Mucosa of rectum (tissue), 2 donors: ENCODE results near the gene LCMT1.
A peak's percentile ranks its signal among the peaks of the same experiment; 100 is the strongest.

ENCODE experiments used
- H3K27ac ChIP-seq, 2 donors: one replicate each; pipeline ENCODE4 v1.7.0; 2013; ENCODE audit warnings: inconsistent platforms in 2 of 2, low read depth in 2 of 2, low read length in 2 of 2
- H3K27me3 ChIP-seq, 2 donors: one replicate each; pipeline ENCODE4 v1.7.0; 2013; ENCODE audit warnings: low read length in 2 of 2; ENCODE audit not compliant: control insufficient read depth in 2 of 2, insufficient read depth in 2 of 2
- H3K36me3 ChIP-seq, 2 donors: one replicate each; pipeline ENCODE4 v1.7.0; 2013; ENCODE audit warnings: low read length in 2 of 2; ENCODE audit not compliant: control insufficient read depth in 2 of 2, insufficient read depth in 2 of 2
- H3K4me1 ChIP-seq, 2 donors: one replicate each; pipeline ENCODE4 v1.7.0; 2013; ENCODE audit warnings: low read length in 2 of 2, mild to moderate bottlenecking in 1 of 2; ENCODE audit not compliant: control insufficient read depth in 2 of 2, insufficient read depth in 2 of 2
- H3K4me3 ChIP-seq, 2 donors: one replicate each; pipeline ENCODE4 v1.7.0; 2013; ENCODE audit warnings: low read length in 2 of 2
- H3K9ac ChIP-seq, 2 donors: one replicate each; pipeline ENCODE4 v1.7.0; 2013; ENCODE audit warnings: low read length in 2 of 2, low read depth in 1 of 2, mild to moderate bottlenecking in 1 of 2
- H3K9me3 ChIP-seq, 2 donors: one replicate each; pipeline ENCODE4 v1.7.0; 2013; ENCODE audit warnings: low read length in 2 of 2; ENCODE audit not compliant: control insufficient read depth in 2 of 2
- donor health status: healthy.
- donor health status: Normal muscosa, but diverticular disease.

The LCMT1 gene

GRCh38 chr16:25187491-25187795 lies 75.9 kb downstream of the LCMT1 start:
- Histone ChIP-seq H3K27me3 (no peaks in the 10 kb centered on the region), H3K9ac (no peak overlapping the region), H3K4me3 (no peak overlapping the region), H3K9me3 (no peaks in the 10 kb centered on the region), H3K36me3 (no peaks in the 10 kb centered on the region), H3K4me1 (no peaks in the 10 kb centered on the region), H3K27ac (no peak overlapping the region)

- Histone ChIP-seq H3K27me3 (no peaks in the 10 kb centered on the region), H3K4me3 (no peak overlapping the region), H3K4me1 (no peaks in the 10 kb centered on the region), H3K9ac (no peak overlapping the region), H3K9me3 (no peaks in the 10 kb centered on the region), H3K27ac (no peak overlapping the region), H3K36me3 (no peaks in the 10 kb centered on the region)
These were observed 77.8 kb downstream of the LCMT1 start for GRCh38 chr16:25189305-25189704.

GRCh38 chr16:25192096-25192495 lies 80.6 kb downstream of the LCMT1 start:
- no peak overlapping the region for H3K9ac ChIP-seq
- H3K4me3 ChIP-seq = no peak overlapping the region

GRCh38 chr16:25194273-25194878 lies 82.8 kb downstream of the LCMT1 start:
- H3K27ac ChIP-seq = peak overlapping the region; percentile 43 to 47
- no peak overlapping the region for H3K9ac ChIP-seq
- H3K4me3 ChIP-seq = no peak overlapping the region
- no peaks in the 10 kb centered on the region for H3K27me3 ChIP-seq
- no peaks in the 10 kb centered on the region for H3K36me3 ChIP-seq
- peaks cover 4 to 6% of the 10 kb centered on the region in 2 donors for H3K4me1 ChIP-seq
- H3K9me3 ChIP-seq = no peaks in the 10 kb centered on the region

More at GRCh38 chr16:25192096-25192495, 80.6 kb downstream of the LCMT1 start:
- Histone ChIP-seq H3K36me3 (no peaks in the 10 kb centered on the region), H3K27me3 (no peaks in the 10 kb centered on the region), H3K4me1 (peaks cover 4 to 6% of the 10 kb centered on the region in 2 donors), H3K9me3 (no peaks in the 10 kb centered on the region), H3K27ac (no peak overlapping the region)

GRCh38 chr16:25198021-25198420 lies 86.5 kb downstream of the LCMT1 start:
- Histone ChIP-seq H3K9me3 (no peaks in the 10 kb centered on the region), H3K36me3 (no peaks in the 10 kb centered on the region), H3K4me1 (peaks cover 4 to 6% of the 10 kb centered on the region in 2 donors), H3K4me3 (no peak overlapping the region), H3K27ac (no peak overlapping the region), H3K27me3 (no peaks in the 10 kb centered on the region), H3K9ac (no peak overlapping the region)

GRCh38 chr16:25199457-25199856 lies 87.9 kb downstream of the LCMT1 start:
- Histone ChIP-seq H3K27ac (no peak overlapping the region), H3K4me3 (no peak overlapping the region), H3K9me3 (no peaks in the 10 kb centered on the region), H3K36me3 (no peaks in the 10 kb centered on the region), H3K9ac (no peak overlapping the region), H3K27me3 (no peaks in the 10 kb centered on the region), H3K4me1 (peaks cover 4 to 6% of the 10 kb centered on the region in 2 donors)

- Histone ChIP-seq H3K27ac (no peak overlapping the region), H3K27me3 (no peaks in the 10 kb centered on the region), H3K36me3 (no peaks in the 10 kb centered on the region), H3K4me1 (peaks cover 2 to 4% of the 10 kb centered on the region in 2 donors), H3K4me3 (no peak overlapping the region), H3K9ac (no peak overlapping the region), H3K9me3 (no peaks in the 10 kb centered on the region)
These were observed 99.2 kb downstream of the LCMT1 start for GRCh38 chr16:25210758-25211157.

- H3K27ac ChIP-seq = no peak overlapping the region
- H3K36me3 ChIP-seq = no peaks in the 10 kb centered on the region
- no peak overlapping the region for H3K9ac ChIP-seq
- H3K9me3 ChIP-seq = no peaks in the 10 kb centered on the region
- no peak overlapping the region for H3K4me3 ChIP-seq
- no peaks in the 10 kb centered on the region for H3K27me3 ChIP-seq
- H3K4me1 ChIP-seq = peaks cover 0 to 8% of the 10 kb centered on the region in 2 donors
These were observed 101.1 kb downstream of the LCMT1 start for GRCh38 chr16:25212636-25213035.

GRCh38 chr16:25213709-25214397 lies 102.3 kb downstream of the LCMT1 start:
- no peak overlapping the region for H3K27ac ChIP-seq
- no peaks in the 10 kb centered on the region for H3K9me3 ChIP-seq
- no peak overlapping the region for H3K4me3 ChIP-seq
- H3K4me1 ChIP-seq = peaks cover 0 to 8% of the 10 kb centered on the region in 2 donors
- H3K27me3 ChIP-seq = no peaks in the 10 kb centered on the region
- no peaks in the 10 kb centered on the region for H3K36me3 ChIP-seq
- no peak overlapping the region for H3K9ac ChIP-seq

- no peaks in the 10 kb centered on the region for H3K27me3 ChIP-seq
- H3K9me3 ChIP-seq = no peaks in the 10 kb centered on the region
- H3K36me3 ChIP-seq = no peaks in the 10 kb centered on the region
- H3K9ac ChIP-seq = no peak overlapping the region
- H3K27ac ChIP-seq = peak overlapping the region in 1 of 2 donors; percentile 8
- peaks cover 0 to 11% of the 10 kb centered on the region in 2 donors for H3K4me1 ChIP-seq
- H3K4me3 ChIP-seq = peak overlapping the region; percentile 42 to 63
These were observed 105.6 kb downstream of the LCMT1 start for GRCh38 chr16:25217112-25217511.
